ENCODE measurements around the gene LITAF.

The LITAF gene

DNA sequence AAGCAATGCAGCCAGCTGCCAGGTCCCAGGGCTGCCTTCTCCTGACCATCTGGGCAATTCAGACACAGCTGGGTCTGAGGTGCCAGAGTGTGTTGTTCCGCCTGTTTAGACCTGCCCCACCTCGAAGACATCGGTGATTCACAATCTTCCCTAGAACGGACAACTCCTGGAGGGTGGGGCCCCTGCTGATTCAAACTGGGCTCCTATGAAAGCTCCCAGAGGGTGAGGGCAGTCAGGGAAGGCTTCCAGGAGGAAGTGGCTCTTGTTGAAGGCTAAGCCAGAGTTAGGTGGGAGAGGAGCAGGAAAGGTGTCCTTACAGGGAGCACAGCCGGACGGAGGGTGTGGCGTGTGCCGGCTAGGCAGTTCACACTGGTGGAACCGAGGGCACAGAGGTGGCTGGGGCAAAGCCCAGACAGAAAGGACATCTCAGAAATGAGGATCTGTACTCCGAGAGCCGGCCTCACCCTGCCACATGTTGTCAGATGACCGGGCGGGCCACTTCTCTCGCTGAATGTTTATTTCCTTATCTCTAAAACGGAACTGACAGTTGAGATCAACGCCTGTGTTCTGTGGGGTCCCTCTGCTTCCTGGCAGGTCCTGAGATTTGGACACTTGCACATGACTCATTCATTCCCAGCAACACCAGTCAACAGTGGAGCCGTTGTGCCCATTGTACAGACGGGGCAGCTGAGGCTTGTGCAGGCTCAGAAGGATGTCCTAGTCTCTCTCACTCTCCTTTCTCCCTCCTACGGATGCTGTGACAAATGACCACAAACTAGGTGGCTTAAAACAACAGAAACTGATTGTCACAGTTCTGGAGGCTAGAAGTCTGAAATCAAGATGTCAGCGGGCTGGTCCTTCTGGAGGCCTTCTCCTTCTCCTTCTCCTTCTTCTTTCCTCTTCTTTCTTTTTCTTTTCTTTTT lies 26.9 kb upstream of the LITAF start:
- Histone ChIP-seq H3K9me3 (ENCODE audit: insufficient read depth, low read length, severe bottlenecking) (no peaks in the 10 kb centered on the region), H4K20me1 (ENCODE audit: insufficient read depth, low read length) (no peaks in the 10 kb centered on the region), H3K27ac (ENCODE audit: low read length) (no peak overlapping the region), H3K4me3 (ENCODE audit: low read depth in 1 of 2, low read length in 2 of 2) (no peak overlapping the region), H3K27me3 (ENCODE audit: insufficient read depth, low read length, poor library complexity) (no peaks in the 10 kb centered on the region), H3K9ac (ENCODE audit: low read depth, low read length) (no peak overlapping the region), H3K4me2 (ENCODE audit: insufficient read depth, low read length) (no peak overlapping the region), H3K4me1 (ENCODE audit: insufficient read depth, low read length) (peaks cover 8% of the 10 kb centered on the region), H3K79me2 (ENCODE audit: insufficient read depth, low read length) (no peaks in the 10 kb centered on the region), H3K36me3 (ENCODE audit: insufficient read depth, low read length) (no peaks in the 10 kb centered on the region), H2AFZ (ENCODE audit: low read depth, low read length) (no peak overlapping the region; the same call in 1 of the 2 replicates)
- TF ChIP-seq, protein P1, sequence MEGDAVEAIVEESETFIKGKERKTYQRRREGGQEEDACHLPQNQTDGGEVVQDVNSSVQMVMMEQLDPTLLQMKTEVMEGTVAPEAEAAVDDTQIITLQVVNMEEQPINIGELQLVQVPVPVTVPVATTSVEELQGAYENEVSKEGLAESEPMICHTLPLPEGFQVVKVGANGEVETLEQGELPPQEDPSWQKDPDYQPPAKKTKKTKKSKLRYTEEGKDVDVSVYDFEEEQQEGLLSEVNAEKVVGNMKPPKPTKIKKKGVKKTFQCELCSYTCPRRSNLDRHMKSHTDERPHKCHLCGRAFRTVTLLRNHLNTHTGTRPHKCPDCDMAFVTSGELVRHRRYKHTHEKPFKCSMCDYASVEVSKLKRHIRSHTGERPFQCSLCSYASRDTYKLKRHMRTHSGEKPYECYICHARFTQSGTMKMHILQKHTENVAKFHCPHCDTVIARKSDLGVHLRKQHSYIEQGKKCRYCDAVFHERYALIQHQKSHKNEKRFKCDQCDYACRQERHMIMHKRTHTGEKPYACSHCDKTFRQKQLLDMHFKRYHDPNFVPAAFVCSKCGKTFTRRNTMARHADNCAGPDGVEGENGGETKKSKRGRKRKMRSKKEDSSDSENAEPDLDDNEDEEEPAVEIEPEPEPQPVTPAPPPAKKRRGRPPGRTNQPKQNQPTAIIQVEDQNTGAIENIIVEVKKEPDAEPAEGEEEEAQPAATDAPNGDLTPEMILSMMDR (IDR thresholded peaks at IDR 0.05; ENCODE audit: borderline replicate concordance, extremely low read depth, low read length, poor library complexity, severe bottlenecking), result no peak
- TF ChIP-seq EZH2 (IDR thresholded peaks at IDR 0.05; ENCODE audit: borderline replicate concordance, low read depth, low read length, severe bottlenecking), result no peak
- ATAC-seq (ENCODE audit: insufficient read depth, low read depth) (no peak), DNase-seq (no peak)

DNA sequence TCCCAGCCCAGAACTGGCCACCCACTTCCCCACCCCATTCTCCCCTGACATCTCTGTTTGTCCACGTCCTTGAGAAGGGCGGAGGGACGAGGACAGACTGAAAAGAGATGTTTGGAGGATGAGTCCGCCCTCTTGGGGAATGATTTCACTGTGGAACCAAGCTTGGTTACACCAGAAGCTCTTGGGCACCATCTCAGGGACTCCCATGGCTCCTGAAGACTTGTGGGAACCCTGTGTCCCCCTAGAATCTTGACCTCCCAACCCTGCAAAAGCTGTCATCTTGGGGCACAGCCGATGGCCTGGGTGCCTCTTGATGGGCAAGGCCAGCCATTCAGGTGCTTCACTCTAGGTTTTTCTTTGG lies 25.9 kb upstream of the LITAF start:
- H3K4me1 ChIP-seq (ENCODE audit: insufficient read depth, low read length), result no peaks in the 10 kb centered on the region
- no peaks in the 10 kb centered on the region for H3K9me3 ChIP-seq (ENCODE audit: insufficient read depth, low read length, severe bottlenecking)
- no peak overlapping the region for H2AFZ ChIP-seq (ENCODE audit: low read depth, low read length)
- H3K79me2 ChIP-seq (ENCODE audit: insufficient read depth, low read length), result no peaks in the 10 kb centered on the region
- H4K20me1 ChIP-seq (ENCODE audit: insufficient read depth, low read length), result no peaks in the 10 kb centered on the region
- TF ChIP-seq EZH2 (IDR thresholded peaks at IDR 0.05; ENCODE audit: borderline replicate concordance, low read depth, low read length, severe bottlenecking), result no peak
- no peak overlapping the region for H3K4me2 ChIP-seq (ENCODE audit: insufficient read depth, low read length)
- H3K4me3 ChIP-seq (ENCODE audit: low read depth in 1 of 2, low read length in 2 of 2), result no peak overlapping the region
- H3K36me3 ChIP-seq (ENCODE audit: insufficient read depth, low read length), result no peaks in the 10 kb centered on the region
- ATAC-seq (ENCODE audit: insufficient read depth, low read depth), result no peak
- DNase-seq, result no peak
- no peak overlapping the region for H3K9ac ChIP-seq (ENCODE audit: low read depth, low read length)
- no peaks in the 10 kb centered on the region for H3K27me3 ChIP-seq (ENCODE audit: insufficient read depth, low read length, poor library complexity)
- H3K27ac ChIP-seq (ENCODE audit: low read length), result no peak overlapping the region

DNA sequence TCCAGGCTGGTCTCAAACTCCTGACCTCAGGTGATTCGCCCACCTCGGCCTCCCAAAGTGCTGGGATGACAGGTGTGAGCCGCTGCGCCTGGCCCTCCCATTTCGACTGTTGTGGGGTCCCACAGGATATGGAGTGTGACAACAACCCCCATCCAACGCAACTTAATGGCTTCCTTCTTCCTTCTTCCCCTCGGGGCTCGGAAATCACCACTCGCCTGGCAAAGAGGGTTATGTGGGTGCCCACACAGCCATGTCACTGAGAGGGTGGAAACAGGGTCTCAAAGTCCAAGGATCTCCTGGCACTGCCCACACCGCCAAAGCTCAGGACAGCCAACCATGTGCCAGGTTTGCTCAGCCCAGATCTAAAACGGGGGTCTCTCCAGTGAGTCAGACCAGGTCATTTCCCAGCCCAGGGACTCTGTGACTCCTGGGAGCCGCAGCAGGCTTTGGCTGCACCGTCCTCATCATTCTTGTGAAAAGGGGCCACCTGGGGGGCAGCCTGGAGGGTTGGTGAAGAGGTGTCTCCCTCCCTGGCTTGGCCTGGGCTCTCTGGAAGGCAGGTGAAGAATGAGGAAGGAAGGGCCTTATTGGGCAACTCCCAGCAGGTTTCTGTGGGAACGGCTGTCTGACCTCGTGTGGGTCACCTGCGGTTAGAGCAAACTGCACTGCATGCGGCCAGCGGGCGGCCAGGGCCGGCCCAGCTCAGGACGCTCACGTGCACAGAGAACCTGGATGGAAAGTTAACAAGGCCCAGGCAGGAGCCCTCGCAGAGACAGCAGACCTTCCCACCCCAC lies 25.3 kb upstream of the LITAF start:
- H4K20me1 ChIP-seq (ENCODE audit: insufficient read depth, low read length), result no peaks in the 10 kb centered on the region
- H3K9ac ChIP-seq (ENCODE audit: low read depth, low read length), result no peak overlapping the region
- no peaks in the 10 kb centered on the region for H3K9me3 ChIP-seq (ENCODE audit: insufficient read depth, low read length, severe bottlenecking)
- no peak overlapping the region for H3K4me2 ChIP-seq (ENCODE audit: insufficient read depth, low read length)
- H3K4me3 ChIP-seq (ENCODE audit: low read depth in 1 of 2, low read length in 2 of 2), result no peak overlapping the region
- no peaks in the 10 kb centered on the region for H3K79me2 ChIP-seq (ENCODE audit: insufficient read depth, low read length)
- H2AFZ ChIP-seq (ENCODE audit: low read depth, low read length), result no peak overlapping the region
- H3K36me3 ChIP-seq (ENCODE audit: insufficient read depth, low read length), result no peaks in the 10 kb centered on the region
- ATAC-seq (ENCODE audit: insufficient read depth, low read depth), result no peak
- H3K27ac ChIP-seq (ENCODE audit: low read length), result no peak overlapping the region
- TF ChIP-seq, protein P1 (IDR thresholded peaks at IDR 0.05; ENCODE audit: borderline replicate concordance, extremely low read depth, low read length, poor library complexity, severe bottlenecking), result no peak
- TF ChIP-seq EZH2 (IDR thresholded peaks at IDR 0.05; ENCODE audit: borderline replicate concordance, low read depth, low read length, severe bottlenecking), result no peak
- no peaks in the 10 kb centered on the region for H3K27me3 ChIP-seq (ENCODE audit: insufficient read depth, low read length, poor library complexity)
- no peak for DNase-seq
- H3K4me1 ChIP-seq (ENCODE audit: insufficient read depth, low read length), result no peaks in the 10 kb centered on the region

DNA sequence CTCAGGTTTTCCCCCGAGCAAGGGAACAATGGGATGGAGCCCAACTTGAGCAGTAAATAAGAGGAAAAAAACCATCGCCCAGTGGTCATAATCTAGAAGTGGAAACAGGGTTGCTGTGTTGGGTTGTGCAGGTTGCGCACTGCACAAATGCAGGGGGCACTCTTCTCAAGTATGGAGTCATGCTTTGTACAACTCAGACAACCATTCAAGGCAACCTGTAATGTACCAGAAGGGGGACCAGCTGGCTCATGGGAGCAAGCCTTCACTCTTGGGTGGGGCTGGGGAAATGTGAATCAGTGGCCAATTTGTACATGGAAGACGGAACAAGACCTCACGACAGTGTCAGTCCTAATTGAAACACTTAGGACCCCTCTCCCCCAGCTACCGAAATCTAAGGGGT lies 23.9 kb upstream of the LITAF start:
- ATAC-seq (ENCODE audit: insufficient read depth, low read depth) (no peak), DNase-seq (no peak)
- H3K9ac ChIP-seq (ENCODE audit: low read depth, low read length), result no peak overlapping the region
- H3K79me2 ChIP-seq (ENCODE audit: insufficient read depth, low read length), result no peaks in the 10 kb centered on the region
- H3K27ac ChIP-seq (ENCODE audit: low read length), result no peak overlapping the region
- no peaks in the 10 kb centered on the region for H3K4me1 ChIP-seq (ENCODE audit: insufficient read depth, low read length)
- no peak overlapping the region for H2AFZ ChIP-seq (ENCODE audit: low read depth, low read length)
- H3K9me3 ChIP-seq (ENCODE audit: insufficient read depth, low read length, severe bottlenecking), result no peaks in the 10 kb centered on the region
- no peak overlapping the region for H3K4me3 ChIP-seq (ENCODE audit: low read depth in 1 of 2, low read length in 2 of 2)
- no peak for TF ChIP-seq EZH2 (IDR thresholded peaks at IDR 0.05; ENCODE audit: borderline replicate concordance, low read depth, low read length, severe bottlenecking)
- TF ChIP-seq, protein P1 (IDR thresholded peaks at IDR 0.05; ENCODE audit: borderline replicate concordance, extremely low read depth, low read length, poor library complexity, severe bottlenecking), result no peak
- no peaks in the 10 kb centered on the region for H4K20me1 ChIP-seq (ENCODE audit: insufficient read depth, low read length)
- no peaks in the 10 kb centered on the region for H3K36me3 ChIP-seq (ENCODE audit: insufficient read depth, low read length)
- no peak overlapping the region for H3K4me2 ChIP-seq (ENCODE audit: insufficient read depth, low read length)
- no peaks in the 10 kb centered on the region for H3K27me3 ChIP-seq (ENCODE audit: insufficient read depth, low read length, poor library complexity)

Measured in DND-41 (cell line).